CD14-positive monocyte (primary cell): ENCODE measurements around the gene COPS9. TPM values are rescaled to one million over a fixed set of nuclear protein-coding genes. Genes with fewer than 3 reads are reported as not detected.

Source experiments
- DNase-seq, 3 donors: peaks; one replicate each; pipeline ENCODE4 v3.0.0-alpha.2; 2011 to 2022
- H2AFZ ChIP-seq: 2 replicates; pipeline ENCODE4 v1.6.0; 2012; ENCODE audit warnings: mild to moderate bottlenecking, low read depth, low read length, inconsistent platforms; ENCODE audit not compliant: insufficient read depth, poor library complexity, severe bottlenecking
- H3K27ac ChIP-seq, 2 donors: 1 replicate in 1 of 2; 2 replicates in 1 of 2; pipeline ENCODE4 v1.5.1; 2012 to 2013; ENCODE audit warnings: low read length in 2 of 2, control low read depth in 1 of 2, inconsistent platforms in 1 of 2, low read depth in 1 of 2, mild to moderate bottlenecking in 1 of 2
- H3K27me3 ChIP-seq, 2 donors: one replicate each; pipeline versions ENCODE4 v1.6.0 to v1.6.1; 2011 to 2013; ENCODE audit warnings: low read length in 2 of 2; ENCODE audit not compliant: control insufficient read depth in 2 of 2, insufficient read depth in 2 of 2
- H3K36me3 ChIP-seq, 2 donors: replicated peaks in 1 of 2; 1 replicate in 1 of 2; 2 replicates in 1 of 2; pipeline versions ENCODE4 v1.5.1 to v1.6.1; 2012 to 2013; ENCODE audit warnings: low read length in 2 of 2, control low read depth in 1 of 2, inconsistent platforms in 1 of 2, mild to moderate bottlenecking in 1 of 2; ENCODE audit not compliant: insufficient read depth in 2 of 2, control insufficient read depth in 1 of 2
- H3K4me1 ChIP-seq, 2 donors: 1 replicate in 1 of 2; 2 replicates in 1 of 2; pipeline versions ENCODE4 v1.5.1 to v1.6.1; 2012 to 2013; ENCODE audit warnings: low read length in 2 of 2, control low read depth in 1 of 2, inconsistent platforms in 1 of 2, mild to moderate bottlenecking in 1 of 2, moderate library complexity in 1 of 2; ENCODE audit not compliant: insufficient read depth in 2 of 2, control insufficient read depth in 1 of 2
- H3K4me2 ChIP-seq: replicated peaks from 2 replicates; pipeline ENCODE3; 2012; ENCODE audit warnings: low read length, moderate library complexity, mild to moderate bottlenecking; ENCODE audit not compliant: poor library complexity, severe bottlenecking; ENCODE audit errors: extremely low read depth
- H3K4me3 ChIP-seq, 3 experiments: fragments of 200-600 bp in 1 of 3; sonication (generic) in 1 of 3; replicated peaks in 1 of 3; 1 replicate in 2 of 3; 2 replicates in 1 of 3; pipeline ENCODE4 v1.5.1; 2011 to 2013; ENCODE audit warnings: low read length in 3 of 3, mild to moderate bottlenecking in 3 of 3, control low read depth in 2 of 3, low read depth in 2 of 3, inconsistent platforms in 1 of 3, moderate library complexity in 1 of 3
- H3K79me2 ChIP-seq: 2 replicates; pipeline ENCODE4 v1.6.0; 2012; ENCODE audit warnings: mild to moderate bottlenecking, control low read depth, inconsistent platforms, low read length, moderate library complexity; ENCODE audit not compliant: insufficient read depth
- H3K9ac ChIP-seq: 2 replicates; pipeline ENCODE4 v1.6.0; 2017; ENCODE audit warnings: low read length, mild to moderate bottlenecking; ENCODE audit not compliant: insufficient read depth, poor library complexity, severe bottlenecking
- H3K9me3 ChIP-seq, 2 donors: replicated peaks in 1 of 2; 1 replicate in 1 of 2; 2 replicates in 1 of 2; pipeline versions ENCODE4 v1.5.1 to v1.6.1; 2012 to 2013; ENCODE audit warnings: low read length in 2 of 2, control low read depth in 1 of 2; ENCODE audit not compliant: control insufficient read depth in 1 of 2, insufficient read depth in 1 of 2
- H4K20me1 ChIP-seq: 2 replicates; pipeline ENCODE4 v1.6.0; 2012; ENCODE audit warnings: mild to moderate bottlenecking, low read length, control low read depth, moderate library complexity; ENCODE audit not compliant: insufficient read depth
- H3K27ac Mint-ChIP-seq, 7 donors: one replicate each; pipeline ENCODE4 v1.8.0; 2020; ENCODE audit warnings: mild to moderate bottlenecking in 7 of 7, mixed read lengths in 7 of 7, moderate library complexity in 6 of 7, inconsistent platforms in 2 of 7
- H3K27me3 Mint-ChIP-seq, 3 donors: one replicate each; pipeline ENCODE4 v1.8.0; 2021 to 2022; ENCODE audit warnings: low read depth in 3 of 3, mild to moderate bottlenecking in 3 of 3, mixed read lengths in 3 of 3, moderate library complexity in 3 of 3, inconsistent platforms in 1 of 3
- H3K36me3 Mint-ChIP-seq, 2 donors: one replicate each; pipeline ENCODE4 v1.8.0; 2020; ENCODE audit warnings: mixed read lengths in 2 of 2, inconsistent platforms in 1 of 2, mild to moderate bottlenecking in 1 of 2
- H3K4me1 Mint-ChIP-seq: one replicate; pipeline ENCODE4 v1.8.0; 2020; ENCODE audit warnings: mild to moderate bottlenecking, mixed read lengths
- H3K4me3 Mint-ChIP-seq, 2 donors: one replicate each; pipeline ENCODE4 v1.8.0; 2020; ENCODE audit warnings: mild to moderate bottlenecking in 2 of 2, mixed read lengths in 2 of 2, moderate library complexity in 1 of 2
- H3K9me3 Mint-ChIP-seq, 7 donors: one replicate each; pipeline ENCODE4 v1.8.0; 2020 to 2022; ENCODE audit warnings: mixed read lengths in 7 of 7, mild to moderate bottlenecking in 6 of 7, moderate library complexity in 6 of 7, inconsistent platforms in 2 of 7
- CTCF ChIP-seq: fragments of 200-600 bp; IDR thresholded peaks from one replicate; pipeline ENCODE4 v1.8.0; 2022; ENCODE audit warnings: antibody characterized with exemption, mild to moderate bottlenecking
- WGBS: methylation state at CpG from one replicate; pipeline ENCODE4 v1.1.5; 2013; ENCODE audit warnings: missing lambda C conversion rate; ENCODE audit not compliant: insufficient coverage; 5-methylcytosine and 5-hydroxymethylcytosine counted together
- intact Hi-C, 2 donors: fragments of 100-400 bp; cut with micrococcal nuclease; formaldehyde crosslinking; loops; one replicate each; pipeline versions ENCODE4 v1.15.0 to v1.15.1; 2023
- polyA plus RNA-seq, 3 donors: library from polyadenylated mRNA; depleted of rRNA in 1 of 3; unstranded in 2 of 3; stranded (reverse) in 1 of 3; fragments of 300-500 nt in 2 of 3; fragments of >200 nt in 1 of 3; fragmentation: Illumina TruSeq in 2 of 3; gene quantifications; 1 replicate in 2 of 3; 2 replicates in 1 of 3; pipeline ENCODE4 v1.2.3, GENCODE V29; 2012 to 2021

COPS9 gene
- polyA plus RNA-seq, 3 donors = 123 to 300 (median 268) TPM

- Histone ChIP-seq H3K4me3 (no peak overlapping the region), H3K4me2 (no peak overlapping the region), H3K27me3 (no peaks in the 10 kb centered on the region), H3K36me3 (peaks cover 55 to 73% of the 10 kb centered on the region in 2 donors), H2AFZ (no peak overlapping the region), H3K79me2 (no peaks in the 10 kb centered on the region), H3K9me3 (no peaks in the 10 kb centered on the region), H3K9ac (no peak overlapping the region), H4K20me1 (no peaks in the 10 kb centered on the region), H3K4me1 (no peaks in the 10 kb centered on the region), H3K27ac (no peak overlapping the region)
- Mint-ChIP-seq H3K36me3 (peaks cover 62% of the 10 kb centered on the region in 2 donors), H3K4me1 (no peaks in the 10 kb centered on the region), H3K27ac (peak overlapping the region in 2 of 7 donors; percentile 43 to 46), H3K4me3 (no peak overlapping the region), H3K9me3 (peaks cover 0 to 2% (median 0%) of the 10 kb centered on the region in 7 donors), H3K27me3 (no peaks in the 10 kb centered on the region)
- 98% methylated on average over 10 of the region's 16 CpGs for WGBS
- no peak for TF ChIP-seq CTCF
- no peak for DNase-seq
- intact Hi-C loops = no loop called here
Measured at GRCh38 chr2:240127911-240128607, 8.0 kb downstream of the COPS9 start.

GRCh38 chr2:240127191-240127750, 8.8 kb downstream of the COPS9 start:
- intact Hi-C loops = no loop called here
- TF ChIP-seq CTCF = no peak
- no peak for DNase-seq
- no peak overlapping the region for H3K4me3 ChIP-seq
- no peak overlapping the region for H2AFZ ChIP-seq
- no peaks in the 10 kb centered on the region for H4K20me1 ChIP-seq
- no peaks in the 10 kb centered on the region for H3K4me1 ChIP-seq
- H3K4me3 Mint-ChIP-seq = no peak overlapping the region
- H3K79me2 ChIP-seq = no peaks in the 10 kb centered on the region
- H3K4me2 ChIP-seq = no peak overlapping the region
- H3K27ac Mint-ChIP-seq = peak overlapping the region in 1 of 7 donors; percentile 46
- H3K9me3 ChIP-seq = no peaks in the 10 kb centered on the region
- H3K27me3 ChIP-seq = no peaks in the 10 kb centered on the region
- H3K4me1 Mint-ChIP-seq = no peaks in the 10 kb centered on the region
- H3K36me3 ChIP-seq = peaks cover 47 to 65% of the 10 kb centered on the region in 2 donors
- 96% methylated on average over 2 of the region's 7 CpGs for WGBS
- H3K27ac ChIP-seq = no peak overlapping the region
- peaks cover 0 to 2% (median 0%) of the 10 kb centered on the region in 7 donors for H3K9me3 Mint-ChIP-seq
- H3K9ac ChIP-seq = no peak overlapping the region
- H3K27me3 Mint-ChIP-seq = no peaks in the 10 kb centered on the region
- H3K36me3 Mint-ChIP-seq = peaks cover 54 to 56% of the 10 kb centered on the region in 2 donors
